Upper lobe of left lung (tissue), 6 donors: ENCODE measurements around the gene ARPC2. TPM values are rescaled to one million over a fixed set of nuclear protein-coding genes. Genes with fewer than 3 reads are reported as not detected.
A peak's percentile ranks its signal among the peaks of the same experiment; 100 is the strongest.

Experiments
- ATAC-seq, 2 donors: fragments of 200-7000 bp; cut with Tn5 transposase; one replicate each; pipeline ENCODE4 v1.9.1; 2022; ENCODE audit warnings: mild to moderate bottlenecking in 2 of 2, moderate library complexity in 2 of 2; ENCODE audit not compliant: low FRiP score in 2 of 2
- DNase-seq, 2 donors: peaks; one replicate each; pipeline ENCODE4 v3.0.0-alpha.2; 2019 to 2020
- H3K27ac ChIP-seq, 4 donors: fragments of 200-600 bp; sonication (generic); one replicate each; pipeline ENCODE4 v1.5.1; 2016 to 2019
- H3K27me3 ChIP-seq, 4 donors: fragments of 200-600 bp; sonication (generic); one replicate each; pipeline ENCODE4 v1.5.1; 2017 to 2019
- H3K36me3 ChIP-seq, 4 donors: fragments of 200-600 bp; sonication (generic); one replicate each; pipeline ENCODE4 v1.5.1; 2016 to 2019
- H3K4me1 ChIP-seq, 4 donors: fragments of 200-600 bp; sonication (generic); one replicate each; pipeline ENCODE4 v1.5.1; 2018 to 2019
- H3K4me3 ChIP-seq, 4 donors: fragments of 200-600 bp; sonication (generic); one replicate each; pipeline ENCODE4 v1.5.1; 2017 to 2019; ENCODE audit warnings: mild to moderate bottlenecking in 2 of 4, moderate library complexity in 1 of 4
- H3K9me3 ChIP-seq, 4 donors: fragments of 200-600 bp; sonication (generic); one replicate each; pipeline ENCODE4 v1.5.1; 2018 to 2019
- EP300 ChIP-seq, 4 donors: sonication (generic); formaldehyde crosslinking; IDR thresholded peaks; one replicate each; pipeline ENCODE4 v1.5.1; 2017; ENCODE audit warnings: antibody characterized with exemption in 4 of 4, control low read depth in 2 of 4
- POLR2A ChIP-seq, 4 donors: fragments of 450-650 bp; IDR thresholded peaks; one replicate each; pipeline ENCODE4 v1.5.1; 2016 to 2017; ENCODE audit warnings: antibody characterized with exemption in 4 of 4, mild to moderate bottlenecking in 2 of 4
- POLR2AphosphoS5 ChIP-seq, 2 donors: sonication (generic); formaldehyde crosslinking; IDR thresholded peaks; one replicate each; pipeline ENCODE4 v1.5.1; 2017; ENCODE audit warnings: antibody characterized with exemption in 2 of 2
- WGBS, 2 donors: methylation state at CpG; one replicate each; pipeline ENCODE4 v1.1.5; 2017 to 2018; 5-methylcytosine and 5-hydroxymethylcytosine counted together
- total RNA-seq, 6 donors: library from RNA; depleted of rRNA in 4 of 6; stranded (reverse); fragments of >200 nt in 4 of 6; gene quantifications; one replicate each; pipeline versions ENCODE4 v1.1.0 to v1.2.1, GENCODE V29; 2016 to 2021
- TF ChIP-seq, protein P1 (sequence below), 6 experiments: fragments of 450-650 bp in 4 of 6; fragments of 200-600 bp in 2 of 6; sonication (generic) in 2 of 6; IDR thresholded peaks; one replicate each; pipeline ENCODE4 v1.5.1; 2016 to 2019; ENCODE audit warnings: antibody characterized with exemption in 6 of 6
- donor health status: DM: no; HTN: no; CAD: no; lungs with moderate emphysema.
- donor health status: DM: no; HTN: yes; CAD: no; lungs with severe emphysema.

ARPC2 gene
- total RNA-seq, 6 donors from 2014 or later: 233 to 440 (median 357) TPM

DNA sequence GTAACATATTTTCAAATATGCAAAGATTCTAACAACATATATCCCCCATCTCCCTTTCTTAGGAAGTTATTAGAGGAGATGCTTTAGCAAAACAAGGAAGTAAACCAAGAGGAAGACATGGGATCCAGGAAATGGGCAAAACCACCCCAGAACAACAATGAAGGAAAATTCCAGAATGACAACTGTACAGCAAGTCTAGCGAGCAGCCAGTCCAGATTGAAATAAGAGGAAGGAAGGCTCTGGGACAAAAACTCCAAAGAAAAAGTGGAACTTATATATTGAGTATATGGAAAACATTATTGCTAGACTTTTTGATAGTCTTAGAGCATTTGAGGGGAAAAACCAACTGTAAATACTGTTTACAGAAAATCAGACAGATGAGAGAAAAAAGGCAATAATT lies 2.9 kb upstream of the ARPC2 start:
- H3K27ac ChIP-seq: no peak overlapping the region
- 61 to 64% methylated on average over 1 of the region's 1 CpG for WGBS, 2 donors
- no peaks in the 10 kb centered on the region for H3K9me3 ChIP-seq
- H3K4me3 ChIP-seq: no peak overlapping the region
- H3K27me3 ChIP-seq: no peaks in the 10 kb centered on the region
- peaks cover 10 to 20% (median 15%) of the 10 kb centered on the region in 4 donors for H3K4me1 ChIP-seq
- ATAC-seq: no peak
- TF ChIP-seq, protein P1, sequence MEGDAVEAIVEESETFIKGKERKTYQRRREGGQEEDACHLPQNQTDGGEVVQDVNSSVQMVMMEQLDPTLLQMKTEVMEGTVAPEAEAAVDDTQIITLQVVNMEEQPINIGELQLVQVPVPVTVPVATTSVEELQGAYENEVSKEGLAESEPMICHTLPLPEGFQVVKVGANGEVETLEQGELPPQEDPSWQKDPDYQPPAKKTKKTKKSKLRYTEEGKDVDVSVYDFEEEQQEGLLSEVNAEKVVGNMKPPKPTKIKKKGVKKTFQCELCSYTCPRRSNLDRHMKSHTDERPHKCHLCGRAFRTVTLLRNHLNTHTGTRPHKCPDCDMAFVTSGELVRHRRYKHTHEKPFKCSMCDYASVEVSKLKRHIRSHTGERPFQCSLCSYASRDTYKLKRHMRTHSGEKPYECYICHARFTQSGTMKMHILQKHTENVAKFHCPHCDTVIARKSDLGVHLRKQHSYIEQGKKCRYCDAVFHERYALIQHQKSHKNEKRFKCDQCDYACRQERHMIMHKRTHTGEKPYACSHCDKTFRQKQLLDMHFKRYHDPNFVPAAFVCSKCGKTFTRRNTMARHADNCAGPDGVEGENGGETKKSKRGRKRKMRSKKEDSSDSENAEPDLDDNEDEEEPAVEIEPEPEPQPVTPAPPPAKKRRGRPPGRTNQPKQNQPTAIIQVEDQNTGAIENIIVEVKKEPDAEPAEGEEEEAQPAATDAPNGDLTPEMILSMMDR (IDR thresholded peaks at IDR 0.05): no peak
- H3K36me3 ChIP-seq: no peaks in the 10 kb centered on the region
- DNase-seq: no peak

DNA sequence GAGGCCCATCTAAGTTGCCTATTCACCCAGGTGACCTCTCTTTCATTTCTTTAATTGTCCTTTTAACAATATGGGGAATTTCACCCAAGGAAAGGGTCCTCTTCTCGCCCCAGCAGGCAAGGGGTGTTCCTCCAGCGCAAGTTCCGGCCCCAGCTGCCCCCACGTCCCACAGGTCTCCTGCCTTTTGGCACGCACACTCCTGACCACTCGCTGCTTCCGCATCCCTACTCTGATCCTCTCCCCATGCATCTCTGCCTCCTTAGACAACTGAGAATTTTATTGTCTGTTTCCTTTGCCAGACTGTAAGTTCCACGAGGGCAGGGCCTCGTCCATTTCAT lies 684 bp upstream of the ARPC2 start:
- no peaks in the 10 kb centered on the region for H3K9me3 ChIP-seq
- 46 to 60% methylated on average over 9 of the region's 9 CpGs for WGBS, 2 donors
- H3K36me3 ChIP-seq: no peaks in the 10 kb centered on the region
- ATAC-seq (peak in 1 of 2 donors; percentile 4), DNase-seq (peak in 1 of 2 donors; percentile 61)
- H3K27me3 ChIP-seq: no peaks in the 10 kb centered on the region
- TF ChIP-seq, protein P1 (IDR thresholded peaks at IDR 0.05): no peak
- TF ChIP-seq POLR2AphosphoS5 (IDR thresholded peaks at IDR 0.05) (no peak), EP300 (IDR thresholded peaks at IDR 0.05) (no peak), POLR2A (IDR thresholded peaks at IDR 0.05) (no peak)
- H3K4me1 ChIP-seq: peaks cover 32 to 41% (median 37%) of the 10 kb centered on the region in 4 donors
- peak overlapping the region; percentile 61 to 95 (median 74) for H3K4me3 ChIP-seq
- peak overlapping the region; percentile 95 to 100 (median 98) for H3K27ac ChIP-seq

DNA sequence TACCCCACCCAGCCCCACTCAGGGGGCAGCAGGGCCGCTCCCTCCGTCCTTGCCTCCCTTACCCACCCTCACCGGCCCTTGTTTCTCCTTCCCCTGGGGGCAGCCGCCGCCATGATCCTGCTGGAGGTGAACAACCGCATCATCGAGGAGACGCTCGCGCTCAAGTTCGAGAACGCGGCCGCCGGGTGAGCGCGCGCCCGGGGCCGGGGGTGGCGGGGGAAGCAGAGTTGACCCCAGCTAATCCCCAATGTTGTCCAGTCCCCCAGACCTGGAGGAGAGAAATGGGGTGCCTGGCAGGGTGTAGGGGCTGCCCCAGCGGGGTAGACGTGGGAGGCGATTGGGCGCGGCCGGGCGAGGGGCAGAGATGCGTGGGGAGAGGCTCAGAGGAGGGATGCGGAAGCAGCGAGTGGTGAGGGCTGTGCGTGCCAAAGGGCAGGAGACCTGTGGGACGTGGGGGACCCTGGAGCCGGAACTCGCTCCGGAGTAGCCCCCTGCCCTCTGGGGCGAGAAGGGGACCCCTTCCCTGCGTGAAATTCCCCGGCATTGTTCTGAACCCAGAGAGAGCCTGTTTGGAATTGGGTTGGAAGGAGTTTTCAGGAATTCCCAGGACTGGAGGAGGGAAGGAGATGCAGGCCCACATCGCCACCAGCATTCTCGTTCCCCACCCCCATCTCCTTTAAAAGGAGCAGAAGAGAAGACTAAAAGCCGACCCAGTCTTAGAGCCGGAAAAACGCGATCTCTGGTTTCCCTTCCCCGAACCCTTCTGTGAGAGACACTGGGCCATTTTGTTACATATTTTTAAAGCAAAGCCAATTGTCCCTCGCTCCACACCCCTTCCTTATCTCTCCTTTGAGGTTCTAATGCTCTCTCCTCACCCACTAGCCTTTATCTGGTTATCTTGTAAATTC lies 625 bp downstream of the ARPC2 start:
- H3K27ac ChIP-seq: peak overlapping the region; percentile 95 to 100 (median 98)
- H3K27me3 ChIP-seq: no peaks in the 10 kb centered on the region
- WGBS, 2 donors: 1% methylated on average over 27 to 46 of the region's 47 CpGs
- TF ChIP-seq POLR2A (IDR thresholded peaks at IDR 0.05): peak in 1 of 4 donors; percentile 35
- no peak for TF ChIP-seq EP300 (IDR thresholded peaks at IDR 0.05)
- peak in 1 of 2 donors; percentile 39 for TF ChIP-seq POLR2AphosphoS5 (IDR thresholded peaks at IDR 0.05)
- TF ChIP-seq, protein P1 (IDR thresholded peaks at IDR 0.05): no peak
- H3K9me3 ChIP-seq: no peaks in the 10 kb centered on the region
- DNase-seq: peak; percentile 80 to 92
- H3K4me3 ChIP-seq: peak overlapping the region; percentile 61 to 95 (median 84)
- peaks cover 44 to 55% (median 50%) of the 10 kb centered on the region in 4 donors for H3K4me1 ChIP-seq
- H3K36me3 ChIP-seq: peaks cover 0 to 9% (median 0%) of the 10 kb centered on the region in 4 donors
- peak; percentile 87 to 88 for ATAC-seq

DNA sequence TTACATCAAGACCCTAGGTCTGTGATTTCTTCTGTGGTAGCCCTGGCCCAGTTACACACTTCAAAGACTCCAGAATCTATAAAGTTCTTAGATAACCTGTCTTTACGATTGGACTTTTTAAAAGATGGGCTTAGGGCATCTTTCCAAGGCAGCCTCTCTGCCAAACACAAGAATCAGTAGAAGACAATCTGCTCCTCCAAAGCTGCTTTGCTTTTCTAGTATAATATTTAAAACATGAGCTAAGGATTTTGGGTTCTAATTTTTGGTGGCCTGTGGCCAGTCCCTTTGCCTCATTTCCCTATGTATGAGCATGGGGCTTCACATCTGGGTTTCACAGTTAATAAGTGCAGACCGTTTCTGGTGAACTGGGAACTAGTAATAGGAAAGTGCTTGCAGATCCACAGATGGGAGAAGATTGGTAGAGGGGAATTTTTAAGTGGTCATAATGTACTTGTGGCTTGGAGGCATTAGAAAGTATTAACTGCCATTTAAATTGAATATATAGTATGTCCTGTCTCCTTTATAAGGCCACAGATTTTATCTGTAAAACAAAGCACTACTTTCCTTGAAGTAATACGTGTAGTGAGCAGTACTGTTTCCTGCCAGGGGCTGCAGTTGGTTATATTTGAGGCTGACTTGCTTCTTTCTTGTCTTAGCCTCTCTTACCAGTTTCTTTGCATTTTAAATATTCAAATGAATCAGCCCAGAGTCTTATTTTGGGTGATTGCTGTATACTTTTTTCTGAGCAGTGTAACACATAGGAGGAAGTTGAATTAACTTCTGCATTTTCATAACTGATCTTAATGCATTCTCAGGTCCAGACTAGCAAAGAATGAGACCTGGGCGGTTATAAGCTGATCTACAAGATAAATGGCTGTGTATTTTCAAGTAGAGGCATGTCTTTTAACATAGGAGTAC lies 1.5 kb downstream of the ARPC2 start:
- H3K4me3 ChIP-seq: peak overlapping the region; percentile 61 to 95 (median 84)
- peaks cover 0 to 18% (median 0%) of the 10 kb centered on the region in 4 donors for H3K36me3 ChIP-seq
- no peaks in the 10 kb centered on the region for H3K27me3 ChIP-seq
- H3K27ac ChIP-seq: peak overlapping the region; percentile 95 to 100 (median 98)
- WGBS, 2 donors: 5 to 6% methylated on average over 4 of the region's 4 CpGs
- ATAC-seq: no peak
- TF ChIP-seq, protein P1 (IDR thresholded peaks at IDR 0.05): no peak
- TF ChIP-seq EP300 (IDR thresholded peaks at IDR 0.05) (no peak), POLR2A (IDR thresholded peaks at IDR 0.05) (no peak), POLR2AphosphoS5 (IDR thresholded peaks at IDR 0.05) (no peak)
- DNase-seq: no peak
- H3K9me3 ChIP-seq: no peaks in the 10 kb centered on the region
- peaks cover 54 to 64% (median 59%) of the 10 kb centered on the region in 4 donors for H3K4me1 ChIP-seq
